ENCODE results near the gene GALNT4. TPM values are rescaled to one million over a fixed set of nuclear protein-coding genes. Genes with fewer than 3 reads are reported as not detected.

Gene GALNT4
- total RNA-seq = 10 to 100 TPM in 1 of 2 donors, 1 to 10 TPM in 1; 8.2 to 16.6 TPM

- Histone ChIP-seq H3K9me3 (no peaks in the 10 kb centered on the region), H3K36me3 (replicated peaks in 1 of 2; ENCODE audit: insufficient read depth in 1 of 2, low read depth in 2 of 2) (no peaks in the 10 kb centered on the region), H3K4me1 (peaks cover 37% of the 10 kb centered on the region), H3K27me3 (no peaks in the 10 kb centered on the region), H3K4me3 (peak within 1 kb of the TSS; percentile 80 to 99), H3K27ac (peak within 1 kb of the TSS; percentile 47 to 94 (median 88))
- DNase-seq (peak; percentile 87 to 90 (median 89)), ATAC-seq (peak; percentile 90)
- WGBS, 2 donors = 0% methylated on average over 19 to 43 of the region's 43 CpGs
- intact Hi-C loops (cut with DNase I) = loop anchor here (5.0 to 10.0 kb wide), 2 partner anchors 52 to 500 kb away; no protein-coding TSS in a partner anchor
- TF ChIP-seq CTCF (IDR thresholded peaks at IDR 0.05) (peak; percentile 61 to 83 (median 69)), POLR2A (IDR thresholded peaks at IDR 0.05) (peak; percentile 42 to 86 (median 82))
These were observed at the start of gene GALNT4 for GRCh38 chr12:89524541-89525304. GALNT4 (minus strand) TSS chr12:89524796; CDS start chr12:89524549, 247 bp downstream.

- Histone ChIP-seq H3K27ac (no peak overlapping the region), H3K36me3 (replicated peaks in 1 of 2; ENCODE audit: insufficient read depth in 1 of 2, low read depth in 2 of 2) (no peaks in the 10 kb centered on the region), H3K27me3 (no peaks in the 10 kb centered on the region), H3K4me3 (no peak overlapping the region), H3K4me1 (no peaks in the 10 kb centered on the region), H3K9me3 (no peaks in the 10 kb centered on the region)
- 76 to 82% methylated on average over 5 of the region's 5 CpGs for WGBS, 2 donors
- DNase-seq (no peak), ATAC-seq (no peak)
- intact Hi-C loops (cut with DNase I) = no loop called here
- no peak for TF ChIP-seq POLR2A (IDR thresholded peaks at IDR 0.05)
These were observed 48.6 kb upstream of the GALNT4 start for GRCh38 chr12:89573051-89573810.

GRCh38 chr12:89571491-89572195 lies 47.0 kb upstream of the GALNT4 start:
- H3K4me3 ChIP-seq = no peak overlapping the region
- TF ChIP-seq CTCF (IDR thresholded peaks at IDR 0.05) (no peak), POLR2A (IDR thresholded peaks at IDR 0.05) (no peak)
- H3K4me1 ChIP-seq = no peaks in the 10 kb centered on the region
- H3K27me3 ChIP-seq = no peaks in the 10 kb centered on the region
- no peaks in the 10 kb centered on the region for H3K9me3 ChIP-seq
- ATAC-seq = no peak
- intact Hi-C loops (cut with DNase I) = no loop called here
- no peak overlapping the region for H3K27ac ChIP-seq
- DNase-seq = no peak
- WGBS, 2 donors = 83 to 87% methylated on average over 4 of the region's 4 CpGs
- H3K36me3 ChIP-seq (replicated peaks in 1 of 2; ENCODE audit: insufficient read depth in 1 of 2, low read depth in 2 of 2) = no peaks in the 10 kb centered on the region

GRCh38 chr12:89568484-89568883 lies 43.9 kb upstream of the GALNT4 start:
- intact Hi-C loops (cut with DNase I) = no loop called here
- Histone ChIP-seq H3K36me3 (replicated peaks in 1 of 2; ENCODE audit: insufficient read depth in 1 of 2, low read depth in 2 of 2) (no peaks in the 10 kb centered on the region), H3K4me1 (no peaks in the 10 kb centered on the region), H3K27me3 (no peaks in the 10 kb centered on the region), H3K27ac (no peak overlapping the region), H3K9me3 (no peaks in the 10 kb centered on the region), H3K4me3 (no peak overlapping the region)
- ATAC-seq = no peak
- 76 to 85% methylated on average over 5 of the region's 5 CpGs for WGBS, 2 donors
- TF ChIP-seq POLR2A (IDR thresholded peaks at IDR 0.05) = no peak
- TF ChIP-seq CTCF (IDR thresholded peaks at IDR 0.05) = no peak
- DNase-seq = no peak

Measured in body of pancreas (tissue), 4 donors.